MM.1S (cell line): ENCODE measurements around the gene LDLRAD3.

ENCODE experiments used
- DNase-seq: peaks from one replicate; pipeline ENCODE4 v3.0.0-alpha.2; 2015
- H2AFZ ChIP-seq: fragments of 300-600 bp; sonication (generic); 2 replicates; pipeline ENCODE4 v1.6.0; 2016; ENCODE audit warnings: antibody characterized with exemption, low read length
- H3F3A ChIP-seq: fragments of 300-600 bp; sonication (generic); 2 replicates; pipeline ENCODE4 v1.6.1; 2016; ENCODE audit warnings: mild to moderate bottlenecking, antibody characterized with exemption, low read length, moderate library complexity, mixed read lengths; ENCODE audit not compliant: insufficient read depth
- H3K27ac ChIP-seq: fragments of 300-600 bp; sonication (generic); 2 replicates; pipeline ENCODE4 v1.5.1; 2016; ENCODE audit warnings: mild to moderate bottlenecking, low read length
- H3K27me3 ChIP-seq: fragments of 300-600 bp; sonication (generic); replicated peaks from 2 replicates; pipeline ENCODE4 v1.6.0; 2016; ENCODE audit warnings: low read length; ENCODE audit not compliant: insufficient read depth
- H3K36me3 ChIP-seq: fragments of 300-600 bp; sonication (generic); replicated peaks from 2 replicates; pipeline ENCODE4 v1.6.1; 2016; ENCODE audit warnings: mild to moderate bottlenecking, low read length, mixed read lengths; ENCODE audit not compliant: insufficient read depth
- H3K4me1 ChIP-seq: fragments of 300-600 bp; sonication (generic); 2 replicates; pipeline ENCODE4 v1.6.1; 2016; ENCODE audit warnings: low read length, mixed read lengths
- H3K4me2 ChIP-seq: fragments of 300-600 bp; sonication (generic); 2 replicates; pipeline ENCODE4 v1.6.0; 2016; ENCODE audit warnings: low read depth, low read length
- H3K4me3 ChIP-seq: fragments of 300-600 bp; sonication (generic); 2 replicates; pipeline ENCODE4 v1.5.1; 2016; ENCODE audit warnings: low read length, mixed read lengths
- H3K79me2 ChIP-seq: fragments of 300-600 bp; sonication (generic); 2 replicates; pipeline ENCODE4 v1.6.1; 2016; ENCODE audit warnings: mixed run types, low read length, mixed read lengths
- H3K9ac ChIP-seq: fragments of 300-600 bp; sonication (generic); 2 replicates; pipeline ENCODE4 v1.6.1; 2016; ENCODE audit warnings: low read length, mixed read lengths
- H3K9me2 ChIP-seq: fragments of 300-600 bp; sonication (generic); replicated peaks from 2 replicates; pipeline ENCODE4 v1.6.1; 2016; ENCODE audit warnings: mild to moderate bottlenecking, low read length, mixed read lengths; ENCODE audit not compliant: insufficient read depth
- H3K9me3 ChIP-seq: fragments of 300-600 bp; sonication (generic); replicated peaks from 2 replicates; pipeline ENCODE4 v1.6.1; 2016; ENCODE audit warnings: mild to moderate bottlenecking, low read length, mixed read lengths; ENCODE audit not compliant: insufficient read depth
- H4K20me1 ChIP-seq: fragments of 300-600 bp; sonication (generic); 2 replicates; pipeline ENCODE4 v1.6.1; 2016; ENCODE audit warnings: mild to moderate bottlenecking, low read length, moderate library complexity, mixed read lengths; ENCODE audit not compliant: insufficient read depth
- EZH2 ChIP-seq: fragments of 300-600 bp; sonication (generic); optimal IDR thresholded peaks from 2 replicates; pipeline ENCODE3; 2017; ENCODE audit warnings: low read depth, mild to moderate bottlenecking, antibody characterized with exemption, low read length, mixed read lengths
- EZH2phosphoT487 ChIP-seq: fragments of 300-600 bp; sonication (generic); IDR thresholded peaks from 2 replicates; pipeline ENCODE4 v1.6.1; 2018; ENCODE audit warnings: antibody characterized with exemption, low read length
- TF ChIP-seq, protein P1 (sequence below): fragments of 300-600 bp; sonication (generic); IDR thresholded peaks from 2 replicates; pipeline ENCODE4 v1.5.1; 2016; ENCODE audit warnings: antibody characterized with exemption, low read length, mixed read lengths

LDLRAD3 gene

DNA sequence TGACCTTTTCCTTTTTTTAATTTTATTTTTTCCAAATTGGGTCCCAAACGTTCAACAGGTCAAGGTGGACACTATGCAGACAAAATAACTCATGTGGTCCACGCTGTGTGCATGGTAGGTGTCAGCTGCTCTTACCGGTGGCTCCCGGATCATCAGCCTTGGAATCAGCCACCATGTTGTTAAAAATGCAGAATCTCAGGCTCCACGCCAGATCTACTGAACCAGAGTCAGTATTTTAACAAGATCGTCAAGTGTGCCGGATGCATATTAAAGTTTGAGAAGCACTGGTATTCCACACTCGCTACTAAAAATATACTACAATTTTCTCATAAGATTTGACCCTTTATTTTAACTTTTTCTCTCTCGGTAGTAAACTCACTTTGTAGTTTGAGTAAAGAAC, 553 bp upstream of the LDLRAD3 start:
- Histone ChIP-seq H3K4me3 (peak overlapping the region; percentile 64), H3K9me3 (no peaks in the 10 kb centered on the region), H3K9me2 (no peaks in the 10 kb centered on the region), H3K27ac (no peak overlapping the region), H3K4me1 (no peaks in the 10 kb centered on the region), H3K27me3 (peaks cover 30% of the 10 kb centered on the region), H3K9ac (peak overlapping the region; percentile 41; the same call in 1 of the 2 replicates), H4K20me1 (no peaks in the 10 kb centered on the region), H3K36me3 (no peaks in the 10 kb centered on the region), H3K79me2 (no peaks in the 10 kb centered on the region), H3K4me2 (peak overlapping the region; percentile 98), H3F3A (no peaks in the 10 kb centered on the region), H2AFZ (peak overlapping the region; percentile 87)
- no peak for TF ChIP-seq EZH2
- TF ChIP-seq EZH2phosphoT487 = no peak
- TF ChIP-seq, protein P1, sequence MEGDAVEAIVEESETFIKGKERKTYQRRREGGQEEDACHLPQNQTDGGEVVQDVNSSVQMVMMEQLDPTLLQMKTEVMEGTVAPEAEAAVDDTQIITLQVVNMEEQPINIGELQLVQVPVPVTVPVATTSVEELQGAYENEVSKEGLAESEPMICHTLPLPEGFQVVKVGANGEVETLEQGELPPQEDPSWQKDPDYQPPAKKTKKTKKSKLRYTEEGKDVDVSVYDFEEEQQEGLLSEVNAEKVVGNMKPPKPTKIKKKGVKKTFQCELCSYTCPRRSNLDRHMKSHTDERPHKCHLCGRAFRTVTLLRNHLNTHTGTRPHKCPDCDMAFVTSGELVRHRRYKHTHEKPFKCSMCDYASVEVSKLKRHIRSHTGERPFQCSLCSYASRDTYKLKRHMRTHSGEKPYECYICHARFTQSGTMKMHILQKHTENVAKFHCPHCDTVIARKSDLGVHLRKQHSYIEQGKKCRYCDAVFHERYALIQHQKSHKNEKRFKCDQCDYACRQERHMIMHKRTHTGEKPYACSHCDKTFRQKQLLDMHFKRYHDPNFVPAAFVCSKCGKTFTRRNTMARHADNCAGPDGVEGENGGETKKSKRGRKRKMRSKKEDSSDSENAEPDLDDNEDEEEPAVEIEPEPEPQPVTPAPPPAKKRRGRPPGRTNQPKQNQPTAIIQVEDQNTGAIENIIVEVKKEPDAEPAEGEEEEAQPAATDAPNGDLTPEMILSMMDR = no peak
- DNase-seq = no peak

GRCh38 chr11:35944503-35945136, 758 bp downstream of the LDLRAD3 start:
- H3F3A ChIP-seq = no peaks in the 10 kb centered on the region
- no peak for DNase-seq
- H3K4me3 ChIP-seq = no peak overlapping the region
- H2AFZ ChIP-seq = no peak overlapping the region
- H3K27me3 ChIP-seq = peaks cover 30% of the 10 kb centered on the region
- H3K27ac ChIP-seq = no peak overlapping the region
- no peaks in the 10 kb centered on the region for H3K79me2 ChIP-seq
- no peak for TF ChIP-seq EZH2
- TF ChIP-seq EZH2phosphoT487 = no peak
- TF ChIP-seq, protein P1 = no peak
- no peaks in the 10 kb centered on the region for H4K20me1 ChIP-seq
- H3K9me2 ChIP-seq = no peaks in the 10 kb centered on the region
- peak overlapping the region; percentile 68; the same call in 1 of the 2 replicates for H3K4me2 ChIP-seq
- H3K36me3 ChIP-seq = no peaks in the 10 kb centered on the region
- no peaks in the 10 kb centered on the region for H3K4me1 ChIP-seq
- no peaks in the 10 kb centered on the region for H3K9me3 ChIP-seq
- no peak overlapping the region for H3K9ac ChIP-seq

DNA sequence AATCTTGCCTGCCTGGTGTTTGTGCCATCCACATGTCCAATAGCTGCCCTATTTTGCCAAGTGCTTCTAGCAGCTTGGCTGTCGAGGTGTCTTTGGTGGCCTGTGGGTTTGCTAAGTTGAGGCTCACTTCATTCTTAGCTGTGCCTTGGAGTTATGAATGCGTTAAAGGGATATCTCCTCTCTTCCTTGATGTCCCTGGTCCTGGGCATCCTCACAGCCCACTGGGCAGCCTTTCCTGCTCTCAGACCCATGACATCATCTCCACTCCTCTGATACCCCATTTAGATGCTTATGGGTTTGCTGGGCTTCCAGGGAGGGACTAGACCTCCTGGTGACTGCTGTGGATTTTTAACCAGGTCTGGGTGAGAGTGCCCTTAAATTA, 1.3 kb downstream of the LDLRAD3 start:
- no peaks in the 10 kb centered on the region for H3K4me1 ChIP-seq
- DNase-seq = no peak
- H3K4me3 ChIP-seq = no peak overlapping the region
- H3K9me3 ChIP-seq = no peaks in the 10 kb centered on the region
- no peaks in the 10 kb centered on the region for H4K20me1 ChIP-seq
- H2AFZ ChIP-seq = no peak overlapping the region
- H3K27me3 ChIP-seq = peaks cover 30% of the 10 kb centered on the region
- H3K27ac ChIP-seq = no peak overlapping the region
- no peak overlapping the region for H3K9ac ChIP-seq
- no peaks in the 10 kb centered on the region for H3K79me2 ChIP-seq
- no peak overlapping the region for H3K4me2 ChIP-seq
- TF ChIP-seq, protein P1 = no peak
- TF ChIP-seq EZH2 (no peak), EZH2phosphoT487 (no peak)
- H3F3A ChIP-seq = no peaks in the 10 kb centered on the region
- no peaks in the 10 kb centered on the region for H3K36me3 ChIP-seq
- no peaks in the 10 kb centered on the region for H3K9me2 ChIP-seq
